GM18867 (cell line): ENCODE data around the gene PEX14.
"Not testable (repeated sequence)": the region's sequence is repeated elsewhere in the genome, so short reads cannot be mapped to it uniquely, and the experiment has no call there.

Experiments
- ATAC-seq: cut with Tn5 transposase; IDR thresholded peaks from one replicate; pipeline ENCODE4 v1.9.1; 2021; ENCODE audit warnings: mild to moderate bottlenecking, moderate library complexity; ENCODE audit not compliant: unreplicated experiment

Gene PEX14, protein sequence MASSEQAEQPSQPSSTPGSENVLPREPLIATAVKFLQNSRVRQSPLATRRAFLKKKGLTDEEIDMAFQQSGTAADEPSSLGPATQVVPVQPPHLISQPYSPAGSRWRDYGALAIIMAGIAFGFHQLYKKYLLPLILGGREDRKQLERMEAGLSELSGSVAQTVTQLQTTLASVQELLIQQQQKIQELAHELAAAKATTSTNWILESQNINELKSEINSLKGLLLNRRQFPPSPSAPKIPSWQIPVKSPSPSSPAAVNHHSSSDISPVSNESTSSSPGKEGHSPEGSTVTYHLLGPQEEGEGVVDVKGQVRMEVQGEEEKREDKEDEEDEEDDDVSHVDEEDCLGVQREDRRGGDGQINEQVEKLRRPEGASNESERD

GRCh38 chr1:10474613-10475507 is at the start of gene PEX14:
TSS of gene PEX14 (plus strand) at chr1:10474950. CDS start at chr1:10474967, 17 bp downstream.
- ATAC-seq: peak; percentile 62

DNA sequence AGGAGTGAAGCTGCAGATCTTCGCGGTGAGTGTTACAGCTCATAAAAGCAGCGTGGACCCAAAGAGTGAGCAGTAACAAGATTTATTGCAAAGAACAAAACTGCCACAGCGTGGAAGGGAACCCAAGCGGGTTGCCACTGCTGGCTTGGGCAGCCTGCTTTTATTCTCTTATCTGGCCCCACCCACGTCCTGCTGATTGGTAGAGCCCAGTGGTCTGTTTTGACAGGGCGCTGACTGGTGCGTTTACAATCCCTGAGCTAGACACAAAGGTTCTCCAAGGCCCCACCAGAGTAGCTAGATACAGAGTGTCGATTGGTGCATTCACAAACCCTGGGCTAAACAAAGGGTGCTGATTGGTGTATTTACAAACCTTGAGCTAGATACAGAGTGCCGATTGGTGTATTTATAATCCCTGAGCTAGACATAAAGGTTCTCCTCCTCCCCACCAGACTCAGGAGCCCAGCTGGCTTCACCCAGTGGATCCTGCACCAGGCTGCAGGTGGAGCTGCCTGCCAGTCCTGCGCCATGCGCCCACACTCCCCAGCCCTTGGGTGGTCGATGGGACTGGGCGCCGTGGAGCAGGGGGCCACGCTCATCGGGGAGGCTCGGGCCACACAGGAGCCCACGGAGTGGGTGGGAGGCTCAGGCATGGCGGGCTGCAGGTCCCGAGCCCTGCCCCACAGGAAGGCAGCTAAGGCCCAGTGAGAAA is 48.8 kb upstream of the PEX14 start:
- ATAC-seq: not testable (repeated sequence)

- not testable (repeated sequence) for ATAC-seq
Observed at GRCh38 chr1:10426535-10426848, 48.3 kb upstream of the PEX14 start.

- no peak for ATAC-seq
Observed at GRCh38 chr1:10428984-10429383, 45.8 kb upstream of the PEX14 start.

DNA sequence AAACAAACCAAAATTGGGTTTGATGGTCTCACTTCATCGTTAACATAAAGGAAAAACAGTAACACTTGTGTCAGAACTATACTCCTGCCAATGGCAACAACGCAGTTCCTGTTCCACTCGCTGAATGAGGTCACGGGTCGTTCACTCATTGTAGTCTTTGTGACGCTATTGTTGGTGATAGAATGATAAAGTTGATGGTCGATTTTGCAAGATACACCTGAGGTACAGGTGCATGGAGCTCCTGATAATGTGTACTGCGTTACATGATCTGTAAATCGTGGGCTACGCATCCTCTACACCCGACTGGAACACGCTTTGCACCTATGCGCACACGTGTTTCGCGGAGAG is 44.9 kb upstream of the PEX14 start:
- no peak for ATAC-seq

- ATAC-seq: peak; percentile 79
Observed at GRCh38 chr1:10430216-10431069, 44.3 kb upstream of the PEX14 start, which contains the start of gene CENPS. TSS of gene CENPS (plus strand) at chr1:10430433. CDS start at chr1:10430518, 85 bp downstream.

GRCh38 chr1:10431070-10431730 is 43.5 kb upstream of the PEX14 start:
- ATAC-seq: no peak

GRCh38 chr1:10432910-10433700 is 41.6 kb upstream of the PEX14 start:
- no peak for ATAC-seq

GRCh38 chr1:10433790-10434189 is 41.0 kb upstream of the PEX14 start:
- ATAC-seq: no peak

DNA sequence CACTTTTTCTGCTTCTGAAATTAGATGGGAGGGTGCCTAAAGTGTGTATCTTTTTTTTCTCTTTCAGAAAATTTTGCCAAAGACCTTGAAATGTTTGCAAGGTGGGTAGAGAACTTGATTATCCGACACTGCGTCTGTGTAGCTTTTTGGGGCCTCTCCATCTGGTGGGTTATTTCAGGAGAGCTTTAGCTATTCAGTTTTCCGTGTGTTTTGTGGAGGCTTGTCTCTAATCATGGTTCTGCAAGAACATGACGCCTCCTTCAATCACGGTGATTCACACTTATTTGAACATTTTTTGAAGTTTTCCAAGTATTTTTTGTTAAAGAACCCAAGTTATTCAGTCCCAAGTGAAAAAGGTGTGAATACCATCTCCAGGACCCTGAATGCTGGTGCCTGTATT is 40.2 kb upstream of the PEX14 start:
- ATAC-seq: no peak

- ATAC-seq: no peak
Observed at GRCh38 chr1:10437052-10437451, 37.7 kb upstream of the PEX14 start.

GRCh38 chr1:10438677-10439163 is 36.0 kb upstream of the PEX14 start:
- no peak for ATAC-seq

- ATAC-seq: no peak
Observed at GRCh38 chr1:10440305-10440704, 34.4 kb upstream of the PEX14 start.

DNA sequence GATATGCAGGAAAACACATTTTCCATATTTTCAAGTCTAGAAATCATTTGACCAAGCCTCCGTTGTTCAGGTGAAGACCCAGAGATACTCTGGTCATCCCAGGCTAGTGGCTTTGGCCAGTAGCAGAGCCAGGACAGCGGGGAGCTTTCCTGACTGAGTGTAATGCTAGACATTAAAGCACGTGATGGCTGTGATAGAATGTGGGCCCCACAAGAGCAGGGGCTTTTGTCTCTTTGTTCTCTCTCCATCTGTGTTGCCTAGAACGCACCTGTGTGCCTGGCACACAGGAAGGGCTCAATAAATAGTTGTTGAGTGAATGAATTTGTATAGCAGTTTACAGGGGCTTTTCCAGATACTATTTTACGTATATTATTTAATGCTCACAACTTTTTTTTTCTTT is 34.0 kb upstream of the PEX14 start:
- ATAC-seq: no peak

- peak; percentile 10 for ATAC-seq
Observed at GRCh38 chr1:10444248-10444647, 30.5 kb upstream of the PEX14 start.

GRCh38 chr1:10444795-10445397 is 29.9 kb upstream of the PEX14 start:
- ATAC-seq: peak; percentile 71

DNA sequence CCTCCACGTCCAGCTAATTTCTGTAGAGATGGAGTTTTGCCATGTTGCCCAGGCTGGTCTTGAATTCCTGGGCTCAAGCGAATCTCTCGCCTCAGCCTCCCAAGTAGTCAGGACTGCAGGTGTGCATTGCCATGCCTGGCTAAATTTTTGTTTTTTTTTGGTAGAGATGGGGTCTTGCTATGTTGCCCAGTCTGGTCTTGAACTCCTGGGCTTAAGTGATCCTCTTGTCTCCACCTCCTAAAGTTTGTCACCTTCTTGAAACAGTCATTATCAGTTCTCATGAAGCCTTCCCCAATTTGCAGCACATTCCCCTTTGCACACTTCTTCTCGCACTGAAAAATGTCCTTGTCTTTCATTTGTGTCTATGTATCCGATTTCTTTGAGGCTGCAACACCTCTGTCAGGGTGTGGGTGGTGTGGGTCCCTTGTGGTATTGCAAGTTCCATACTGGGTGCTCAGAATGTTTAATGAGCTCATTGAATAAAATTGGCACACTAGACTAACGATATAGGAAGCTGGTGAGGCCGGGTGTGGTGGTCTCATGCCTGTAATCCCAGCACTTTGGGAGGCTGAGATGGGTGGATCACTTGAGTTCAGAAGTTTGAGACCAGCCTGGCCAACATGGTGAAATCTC is 27.8 kb upstream of the PEX14 start:
- no peak for ATAC-seq

GRCh38 chr1:10449751-10450150 is 25.0 kb upstream of the PEX14 start, which contains the start of gene CORT:
TSS of gene CORT (plus strand) at chr1:10450031. CDS start at chr1:10450224, 193 bp downstream.
- no peak for ATAC-seq
